HepG2 (cell line): Measurements from ENCODE around the gene SRGAP3. TPM values are rescaled to one million over a fixed set of nuclear protein-coding genes. Genes with fewer than 3 reads are reported as not detected.

Experiments used
- ADNP ChIP-seq: sonication (generic); formaldehyde crosslinking; IDR thresholded peaks from 2 replicates; pipeline ENCODE4 v1.4.0; 2020; ENCODE audit warnings: missing genetic modification reagents
- ATF5 ChIP-seq: sonication (generic); formaldehyde crosslinking; IDR thresholded peaks from 2 replicates; pipeline ENCODE4 v1.4.0; 2020; ENCODE audit warnings: mild to moderate bottlenecking, low read depth, missing genetic modification reagents
- ELF3 ChIP-seq: IDR thresholded peaks from 2 replicates; pipeline ENCODE4 v1.6.1; 2016; ENCODE audit warnings: missing genetic modification reagents, missing compliant biosample characterization
- HIVEP1 ChIP-seq: sonication (generic); formaldehyde crosslinking; IDR thresholded peaks from 2 replicates; pipeline ENCODE4 v1.4.0; 2020; ENCODE audit warnings: mild to moderate bottlenecking, missing genetic modification reagents
- HNF1B ChIP-seq: sonication (generic); formaldehyde crosslinking; IDR thresholded peaks from 2 replicates; pipeline ENCODE4 v1.5.1; 2020; ENCODE audit warnings: mild to moderate bottlenecking, moderate library complexity, missing genetic modification reagents
- HNF4A ChIP-seq: sonication (generic); formaldehyde crosslinking; IDR thresholded peaks from 2 replicates; pipeline ENCODE4 v1.4.0; 2020; ENCODE audit warnings: missing genetic modification reagents
- NR2C2 ChIP-seq: sonication (generic); formaldehyde crosslinking; IDR thresholded peaks from 2 replicates; pipeline ENCODE4 v1.4.0; 2020; ENCODE audit warnings: missing genetic modification reagents, mild to moderate bottlenecking, moderate library complexity, borderline replicate concordance
- PHF20 ChIP-seq: sonication (generic); formaldehyde crosslinking; IDR thresholded peaks from 2 replicates; pipeline ENCODE4 v1.5.0; 2020; ENCODE audit warnings: mild to moderate bottlenecking, missing genetic modification reagents
- RCOR2 ChIP-seq: IDR thresholded peaks from 2 replicates; pipeline ENCODE4 v1.6.1; 2016; ENCODE audit warnings: missing biosample characterization, missing genetic modification reagents
- SIX4 ChIP-seq: sonication (generic); formaldehyde crosslinking; IDR thresholded peaks from 2 replicates; pipeline ENCODE4 v1.4.0; 2020; ENCODE audit warnings: missing genetic modification reagents
- SMYD3 ChIP-seq: sonication (generic); formaldehyde crosslinking; IDR thresholded peaks from 2 replicates; pipeline ENCODE4 v1.8.1; 2023; ENCODE audit warnings: mild to moderate bottlenecking, missing genetic modification reagents
- SP1 ChIP-seq, 2 experiments: fragments of 450-650 bp in 1 of 2; sonication (generic) in 1 of 2; formaldehyde crosslinking in 1 of 2; IDR thresholded peaks; 2 replicates each; pipeline versions ENCODE4 v1.4.0 to v1.6.1; 2016 to 2020; ENCODE audit warnings: missing genetic modification reagents in 1 of 2
- TEF ChIP-seq: sonication (generic); formaldehyde crosslinking; IDR thresholded peaks from 2 replicates; pipeline ENCODE4 v1.5.0; 2020; ENCODE audit warnings: missing genetic modification reagents
- ZBTB1 ChIP-seq: sonication (generic); formaldehyde crosslinking; IDR thresholded peaks from 2 replicates; pipeline ENCODE4 v1.4.0; 2020; ENCODE audit warnings: missing genetic modification reagents, borderline replicate concordance
- ZBTB40 ChIP-seq, 2 experiments: fragments of 450-650 bp in 1 of 2; sonication (generic) in 1 of 2; formaldehyde crosslinking in 1 of 2; IDR thresholded peaks; 2 replicates each; pipeline versions ENCODE4 v1.6.1 to v1.8.0; 2016 to 2022; ENCODE audit warnings: antibody characterized with exemption in 1 of 2, mild to moderate bottlenecking in 1 of 2, missing genetic modification reagents in 1 of 2
- ZNF292 ChIP-seq: sonication (generic); formaldehyde crosslinking; IDR thresholded peaks from 2 replicates; pipeline ENCODE4 v1.8.1; 2022; ENCODE audit warnings: mild to moderate bottlenecking, low read depth, missing genetic modification reagents, borderline replicate concordance
- ZNF747 ChIP-seq: sonication (generic); formaldehyde crosslinking; IDR thresholded peaks from 2 replicates; pipeline ENCODE4 v1.8.1; 2023; ENCODE audit warnings: missing genetic modification reagents, mild to moderate bottlenecking, borderline replicate concordance
- polyA plus RNA-seq, 8 experiments: library from polyadenylated mRNA; depleted of rRNA in 3 of 8; stranded (reverse) in 7 of 8; unstranded in 1 of 8; fragments of >200 nt; fragmentation: Illumina TruSeq in 4 of 8; extraction: Trizol in 4 of 8; gene quantifications; 2 replicates each; pipeline versions ENCODE4 v1.2.1 to v1.2.3, GENCODE V29; 2011 to 2016; ENCODE audit warnings: low read depth in 4 of 8, missing spikeins in 1 of 8, mixed read lengths in 1 of 8; ENCODE audit not compliant: insufficient read depth in 1 of 8
- total RNA-seq, 5 experiments: library from RNA; depleted of rRNA; stranded (reverse); fragments of >200 nt; fragmentation: Illumina TruSeq; extraction: Trizol; gene quantifications; 2 replicates each; pipeline ENCODE4 v1.2.3, GENCODE V29; 2016; ENCODE audit warnings: low read depth in 1 of 5

Gene SRGAP3
- total and polyA plus RNA-seq, 2 of the 13 experiments (the other 11 are each of a cell fraction or from before 2014, with no cell fraction given), result 1.2 to 1.4 TPM

GRCh38 chr3:9204253-9204992, 45.0 kb downstream of the SRGAP3 start (continued):
- TF ChIP-seq TEF, result no peak
- TF ChIP-seq SP1 (IDR thresholded peaks at IDR 0.05), result no peak
- peak; percentile 54 for TF ChIP-seq SP1 (CRISPR knock-in tag; IDR thresholded peaks at IDR 0.05)
- TF ChIP-seq HNF1B (CRISPR knock-in tag), result peak; percentile 67; the same call in 1 of the 2 replicates
- no peak for TF ChIP-seq ADNP
- TF ChIP-seq ZNF747 (CRISPR knock-in tag), result no peak
- peak; percentile 96 for TF ChIP-seq NR2C2 (CRISPR knock-in tag)
- TF ChIP-seq ZNF292, result peak; percentile 91; the same call in 1 of the 2 replicates
- TF ChIP-seq HIVEP1 (CRISPR knock-in tag), result 0 out of 2 replicates have a peak, but pooled peaks have one; percentile 48
- no peak for TF ChIP-seq SIX4 (CRISPR knock-in tag)
- peak; percentile 98 for TF ChIP-seq HNF4A (CRISPR knock-in tag)
- no peak for TF ChIP-seq ZBTB40 (IDR thresholded peaks at IDR 0.05)
- no peak for TF ChIP-seq ZBTB40 (CRISPR knock-in tag; IDR thresholded peaks at IDR 0.05)
- TF ChIP-seq ELF3, result peak; percentile 79
- TF ChIP-seq SMYD3 (CRISPR knock-in tag), result 0 out of 2 replicates have a peak, but pooled peaks have one; percentile 35
- TF ChIP-seq ZBTB1 (CRISPR knock-in tag), result no peak
- no peak for TF ChIP-seq ATF5 (CRISPR knock-in tag)
- peak; percentile 63; the same call in 1 of the 2 replicates for TF ChIP-seq PHF20
- TF ChIP-seq RCOR2 (CRISPR knock-in tag), result no peak
